WTC11 (cell line): ENCODE measurements around the gene POP4.

Experiments
- E2F4 ChIP-seq: sonication (generic); formaldehyde crosslinking; IDR thresholded peaks from 2 replicates; pipeline ENCODE4 v1.8.1; 2022; ENCODE audit warnings: low read depth, mild to moderate bottlenecking, moderate library complexity, missing genetic modification reagents, borderline replicate concordance
- ETV6 ChIP-seq: sonication (generic); formaldehyde crosslinking; IDR thresholded peaks from 2 replicates; pipeline ENCODE4 v1.8.1; 2022; ENCODE audit warnings: mild to moderate bottlenecking, missing genetic modification reagents
- ZNF263 ChIP-seq: sonication (generic); formaldehyde crosslinking; IDR thresholded peaks from 2 replicates; pipeline ENCODE4 v1.8.1; 2022; ENCODE audit warnings: low read depth, mild to moderate bottlenecking, moderate library complexity, missing genetic modification reagents

GRCh38 chr19:29590278-29590677 is 15.8 kb upstream of the POP4 start:
- TF ChIP-seq ETV6 (CRISPR knock-in tag) (no peak), E2F4 (CRISPR knock-in tag) (no peak), ZNF263 (CRISPR knock-in tag) (no peak)
